GM21737 (cell line): ENCODE measurements around the gene CAMKMT.

Experiments used
- ATAC-seq: cut with Tn5 transposase; IDR thresholded peaks from one replicate; pipeline ENCODE4 v1.9.1; 2021; ENCODE audit warnings: mild to moderate bottlenecking, moderate library complexity; ENCODE audit not compliant: unreplicated experiment

The CAMKMT gene

DNA sequence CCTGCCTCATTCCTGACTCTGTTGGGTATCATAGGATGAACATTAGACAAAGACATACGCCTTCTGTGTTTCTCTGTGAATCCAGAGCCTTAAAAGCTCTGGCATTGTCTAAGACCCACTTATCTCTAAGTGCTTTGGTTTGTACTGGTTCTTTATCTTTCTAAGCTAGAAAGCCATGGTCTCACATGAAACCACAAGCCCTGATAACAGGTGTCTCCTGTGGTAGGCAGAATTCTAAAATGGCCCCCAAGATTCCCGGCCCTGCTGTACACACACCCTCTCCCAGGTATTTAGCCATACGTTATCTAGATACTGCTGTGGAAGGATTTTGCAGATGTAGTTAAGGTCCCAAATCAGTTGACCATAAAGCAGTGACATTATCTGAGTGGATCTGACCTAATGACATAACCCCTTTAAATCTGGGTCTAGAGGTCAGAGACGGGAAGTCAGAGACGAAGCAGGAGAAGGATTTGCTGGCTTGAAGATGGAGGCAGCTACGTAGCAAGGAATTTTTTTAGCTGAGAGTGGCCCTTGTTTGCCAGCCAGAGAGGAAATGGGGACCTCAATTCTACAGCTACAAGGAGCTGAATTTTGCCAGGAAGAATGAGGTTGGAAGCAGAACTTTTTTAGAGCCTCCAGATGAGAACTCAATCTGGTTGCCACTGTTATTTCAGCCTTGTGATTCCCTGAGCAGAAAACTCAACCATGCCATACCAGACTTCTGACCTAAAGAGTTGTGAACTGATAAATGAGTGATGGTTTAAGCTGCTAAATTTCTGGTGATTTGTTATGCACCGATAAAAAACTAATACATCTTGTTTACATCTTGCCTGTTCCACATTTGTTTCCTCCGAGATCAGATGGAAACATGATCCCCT, 186.7 kb downstream of the CAMKMT start:
- no peak for ATAC-seq

DNA sequence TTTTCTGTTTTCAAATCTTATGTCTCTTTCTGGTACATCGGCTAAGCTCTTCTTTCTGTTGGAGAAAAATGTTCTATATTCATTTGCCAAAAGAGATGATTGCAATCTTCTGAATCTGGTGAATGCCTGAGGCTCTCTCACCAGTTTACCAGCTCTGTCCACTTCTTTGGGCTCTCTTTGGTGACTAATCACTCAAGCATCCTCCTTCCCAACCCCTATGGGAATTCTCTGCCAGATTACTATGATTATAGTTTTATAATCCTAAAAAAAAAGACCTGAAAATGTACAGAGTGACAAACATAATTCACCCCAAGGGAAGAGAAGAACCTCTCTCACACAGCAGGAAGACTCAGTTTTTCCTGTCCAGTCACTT, 187.3 kb downstream of the CAMKMT start:
- no peak for ATAC-seq

DNA sequence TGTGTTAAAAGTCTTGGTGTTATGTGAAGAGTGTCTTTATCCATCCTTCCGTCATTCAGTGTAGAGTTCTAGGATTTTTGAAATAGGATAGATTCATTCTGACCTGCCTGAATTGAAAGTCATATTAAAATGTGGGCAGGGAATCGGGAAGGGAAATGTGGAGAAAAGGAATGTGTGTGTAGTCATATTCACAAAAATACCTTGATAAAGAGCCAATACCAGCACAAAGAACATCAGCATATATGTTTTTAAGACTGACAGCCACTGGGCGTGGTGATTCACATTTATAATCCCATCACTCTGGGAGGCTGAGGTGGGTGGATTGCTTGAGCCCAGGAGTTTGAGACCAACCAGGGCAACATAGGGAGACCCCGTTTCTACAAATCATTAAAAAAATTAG, 188.1 kb downstream of the CAMKMT start:
- ATAC-seq: no peak

DNA sequence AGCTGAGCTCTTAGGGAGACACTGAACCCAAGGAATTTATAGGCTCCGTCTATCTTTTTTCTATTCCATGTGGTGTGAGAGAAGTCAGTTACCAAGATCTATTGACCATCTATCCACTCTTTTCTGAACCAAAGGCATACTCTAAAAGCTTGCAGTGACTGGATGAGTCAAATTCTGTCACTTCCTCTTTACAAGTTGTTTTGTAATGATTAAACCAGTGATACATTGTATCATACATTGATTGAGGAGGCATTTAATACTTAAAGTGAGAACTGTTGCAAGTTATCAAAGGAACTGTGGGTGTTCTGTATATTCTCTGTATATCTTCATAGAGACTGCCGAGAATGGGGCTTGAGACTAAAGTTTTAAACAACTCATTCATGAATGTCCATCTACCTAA, 188.8 kb downstream of the CAMKMT start:
- ATAC-seq: no peak

DNA sequence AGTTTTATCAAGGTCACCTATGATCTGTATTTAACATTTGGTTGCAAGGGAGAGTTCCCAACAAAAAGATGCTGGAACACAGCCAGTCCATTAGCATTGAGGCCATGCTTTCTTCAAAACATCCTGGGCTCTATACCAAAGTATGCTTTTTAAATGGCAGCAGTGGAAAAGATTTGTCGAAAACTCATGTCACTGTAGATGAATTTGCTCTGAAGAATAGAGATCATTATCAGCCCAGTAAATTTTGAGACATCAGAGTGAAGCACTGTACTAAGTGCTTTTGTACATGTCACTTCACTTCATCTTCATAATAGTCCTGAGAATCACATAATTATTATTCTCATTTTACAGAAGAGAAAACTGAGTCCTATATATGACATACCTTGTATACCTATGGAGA, 189.8 kb downstream of the CAMKMT start:
- ATAC-seq: no peak

DNA sequence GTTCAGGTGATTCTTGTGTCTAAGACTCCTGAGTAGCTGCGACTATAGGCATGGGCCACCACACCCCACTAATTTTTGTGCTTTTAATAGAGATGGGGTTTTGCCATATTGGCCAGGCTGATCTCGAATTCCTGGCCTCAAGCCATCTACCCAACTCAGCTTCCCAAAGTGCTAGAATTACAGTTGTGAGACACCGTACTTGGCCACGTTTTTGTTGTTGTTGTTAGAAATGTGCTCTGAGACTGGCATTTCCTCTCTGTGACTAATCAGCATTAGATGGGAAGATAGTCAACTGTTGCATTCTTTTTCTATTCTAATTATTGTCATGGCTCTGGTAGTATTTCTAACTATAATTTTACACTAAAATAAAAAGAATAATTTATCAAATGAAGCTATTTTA, 191.7 kb downstream of the CAMKMT start:
- ATAC-seq: no peak

DNA sequence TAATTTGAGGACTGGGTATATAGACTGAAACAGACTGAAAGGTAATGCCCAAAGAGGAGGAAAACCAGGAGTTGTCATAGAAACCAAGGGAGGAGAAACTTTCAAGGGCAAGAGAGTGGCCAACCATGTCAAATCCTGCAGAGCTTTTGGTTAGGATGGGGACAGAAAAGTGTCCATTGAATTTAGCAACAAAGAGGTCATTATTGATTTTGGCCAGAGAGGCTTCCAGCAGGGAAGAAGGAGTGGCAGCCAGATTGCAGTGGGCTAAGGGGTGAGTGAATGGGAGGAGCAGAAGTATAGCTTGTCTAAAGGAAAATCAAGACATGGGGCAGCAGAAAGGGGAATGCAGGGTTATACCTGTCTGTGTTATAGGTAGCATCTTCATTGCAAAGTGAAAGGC, 194.0 kb downstream of the CAMKMT start:
- ATAC-seq: no peak

DNA sequence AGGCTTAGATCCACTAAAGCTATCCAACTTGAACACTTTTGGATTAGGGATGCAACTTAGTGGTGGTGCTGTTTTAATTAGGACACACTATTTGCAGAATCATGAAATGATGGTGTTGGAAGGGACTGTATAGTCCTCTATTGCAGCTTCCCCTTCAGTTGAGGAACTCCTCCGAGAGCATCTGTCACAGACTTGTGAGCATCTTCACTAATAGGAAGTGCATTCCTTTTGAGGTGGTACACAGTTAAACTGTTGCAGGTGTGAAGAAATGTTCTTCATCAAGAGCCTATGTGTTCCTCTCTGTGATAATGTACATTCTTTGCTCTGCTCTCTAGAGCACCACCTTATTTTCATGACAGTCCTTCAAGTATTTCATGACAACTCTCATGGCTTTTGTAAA, 197.4 kb downstream of the CAMKMT start:
- ATAC-seq: no peak

DNA sequence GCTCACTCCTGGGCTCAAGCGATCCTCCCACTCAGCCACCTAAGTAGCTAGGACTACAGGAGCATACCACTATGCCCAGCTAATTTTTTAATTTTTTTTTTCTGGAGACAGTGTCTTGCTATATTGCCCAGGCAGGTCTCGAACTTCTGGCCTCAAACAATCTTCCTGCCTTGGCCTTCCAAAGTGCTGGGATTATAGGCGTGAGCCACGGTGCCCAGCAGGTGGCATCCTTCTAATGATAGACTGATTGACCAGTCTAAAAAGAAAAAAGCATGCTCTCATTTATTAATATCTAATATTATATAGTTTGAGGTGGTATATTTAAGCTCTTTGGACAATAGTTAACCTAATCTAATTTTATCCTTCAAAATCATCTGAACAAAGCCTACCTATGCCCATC, 198.6 kb downstream of the CAMKMT start:
- ATAC-seq: no peak

DNA sequence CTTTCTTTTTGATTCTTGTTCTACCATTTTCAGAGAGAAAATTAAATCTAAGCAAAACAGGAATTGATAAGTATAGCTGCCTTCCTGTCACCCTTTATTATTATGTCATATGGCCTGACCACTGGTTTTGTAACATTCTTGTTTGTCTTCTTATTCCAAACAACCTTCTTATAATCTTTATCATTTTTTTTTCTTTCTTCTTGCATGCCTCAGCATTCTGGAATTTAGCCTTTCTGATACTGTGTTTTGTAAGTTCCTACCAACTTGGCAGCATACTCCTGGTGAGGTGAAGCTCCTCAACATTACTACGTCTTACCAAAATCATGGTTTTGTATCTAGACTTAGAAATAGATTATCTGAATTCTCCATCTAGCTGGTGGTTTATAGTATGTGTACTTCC, 199.2 kb downstream of the CAMKMT start:
- ATAC-seq: no peak

DNA sequence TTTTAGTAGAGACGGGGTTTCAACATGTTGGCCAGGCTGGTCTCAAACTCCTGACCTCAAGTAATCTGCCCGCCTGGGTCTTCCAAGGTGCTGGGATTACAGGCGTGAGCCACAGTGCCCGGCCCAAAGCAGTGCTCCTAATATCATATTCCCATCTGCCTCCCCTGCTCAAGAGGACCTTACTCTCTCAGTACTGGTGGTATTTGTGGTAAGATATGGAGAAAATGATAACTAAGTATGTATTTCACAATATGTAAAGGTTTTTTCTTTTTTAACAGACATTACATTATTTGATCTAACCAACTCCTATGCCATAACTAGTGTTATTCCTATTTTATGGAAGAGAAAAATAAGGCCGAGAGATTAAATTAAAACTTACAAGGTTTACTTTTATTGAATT, 201.0 kb downstream of the CAMKMT start:
- no peak for ATAC-seq

DNA sequence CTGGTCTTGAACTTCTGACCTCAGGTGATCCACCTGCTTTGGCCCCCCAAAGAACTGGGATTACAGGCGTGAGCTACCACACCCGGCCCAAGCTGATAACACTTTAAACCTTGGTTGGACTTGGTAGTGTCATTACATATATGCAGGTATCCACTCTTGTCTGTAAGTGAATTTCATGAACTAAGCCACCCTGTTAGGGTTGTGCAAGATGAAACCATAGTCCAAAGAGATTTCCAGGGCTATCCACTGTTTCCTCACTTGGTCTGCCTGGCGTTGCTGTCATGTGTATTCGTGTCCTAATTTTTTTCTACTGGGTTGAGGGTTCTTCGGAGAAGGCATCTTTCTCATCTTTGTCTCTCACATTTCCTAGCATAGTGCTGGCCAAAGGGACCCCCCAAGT, 203.0 kb downstream of the CAMKMT start:
- ATAC-seq: no peak

DNA sequence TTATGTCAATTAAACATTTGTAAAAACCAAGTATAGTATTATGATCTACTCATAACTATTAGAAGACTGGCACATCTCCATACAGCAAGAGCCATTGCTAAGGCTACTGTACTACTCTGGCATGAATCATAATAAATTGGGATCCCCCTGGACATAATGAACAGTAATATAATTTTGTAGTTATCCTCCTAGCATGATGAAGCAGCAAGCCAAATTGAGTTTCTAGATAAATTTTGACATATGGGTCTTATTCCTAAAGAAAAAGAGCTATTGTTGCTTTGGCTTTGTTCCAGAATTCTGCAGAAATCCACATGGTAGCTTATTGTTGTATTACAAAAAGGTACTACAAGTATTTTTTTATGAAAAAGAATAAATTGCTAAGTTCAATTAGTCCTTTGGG, 204.3 kb downstream of the CAMKMT start:
- no peak for ATAC-seq

DNA sequence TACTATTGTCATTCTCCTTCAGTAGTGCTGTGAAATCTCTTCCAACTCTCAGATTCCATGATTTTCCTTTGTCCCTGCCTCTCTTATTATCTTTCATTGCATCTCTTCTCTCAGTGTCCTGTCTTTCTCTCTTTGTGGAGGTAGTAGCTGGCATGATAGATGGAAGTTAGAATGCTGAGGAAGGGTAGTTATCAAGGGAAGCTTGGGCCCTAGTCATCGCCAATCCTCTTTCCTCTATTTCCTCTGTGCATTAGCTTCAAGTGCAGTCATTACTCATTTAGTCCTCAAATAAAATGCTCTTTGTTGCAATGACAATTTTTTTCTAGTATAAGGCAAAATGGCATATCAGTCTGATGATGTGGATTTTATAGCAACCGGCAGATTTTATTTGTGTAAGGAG, 207.7 kb downstream of the CAMKMT start:
- no peak for ATAC-seq

DNA sequence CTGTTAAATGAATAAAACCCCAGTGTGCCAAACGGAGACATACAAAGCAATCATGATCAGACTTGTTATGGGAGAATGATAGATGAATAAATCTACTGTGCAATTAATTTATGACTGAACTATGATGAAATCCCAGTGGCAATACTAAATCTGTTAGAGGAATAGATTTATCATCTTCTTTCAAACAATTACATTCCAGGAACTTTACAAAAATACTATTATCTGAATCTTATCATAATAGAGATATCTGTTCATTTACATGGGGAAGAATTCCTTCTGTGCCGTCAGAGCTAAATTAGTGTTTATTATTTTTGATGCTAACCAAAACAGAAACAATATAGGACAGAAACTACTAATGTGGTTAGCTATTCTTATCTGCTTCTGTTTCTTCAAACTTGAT, 208.5 kb downstream of the CAMKMT start:
- no peak for ATAC-seq

DNA sequence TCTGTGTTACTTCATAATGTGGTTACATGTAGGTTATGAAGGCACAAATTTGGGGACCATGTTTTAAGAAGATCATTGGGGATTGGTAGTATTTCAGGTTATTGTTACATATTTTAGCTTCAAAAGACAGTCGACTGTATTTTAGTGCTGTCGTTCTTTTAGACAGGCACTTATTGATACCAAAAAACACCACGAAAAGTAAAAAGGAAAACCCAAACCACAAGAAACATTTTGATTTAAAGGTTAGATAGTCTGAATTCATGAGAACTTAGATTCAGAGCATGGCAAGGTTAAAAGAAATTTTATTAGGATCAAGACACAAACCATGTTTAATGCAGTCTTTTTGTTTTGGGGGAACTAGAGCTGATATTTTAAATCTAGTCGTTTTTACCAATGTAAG, 209.0 kb downstream of the CAMKMT start:
- no peak for ATAC-seq

DNA sequence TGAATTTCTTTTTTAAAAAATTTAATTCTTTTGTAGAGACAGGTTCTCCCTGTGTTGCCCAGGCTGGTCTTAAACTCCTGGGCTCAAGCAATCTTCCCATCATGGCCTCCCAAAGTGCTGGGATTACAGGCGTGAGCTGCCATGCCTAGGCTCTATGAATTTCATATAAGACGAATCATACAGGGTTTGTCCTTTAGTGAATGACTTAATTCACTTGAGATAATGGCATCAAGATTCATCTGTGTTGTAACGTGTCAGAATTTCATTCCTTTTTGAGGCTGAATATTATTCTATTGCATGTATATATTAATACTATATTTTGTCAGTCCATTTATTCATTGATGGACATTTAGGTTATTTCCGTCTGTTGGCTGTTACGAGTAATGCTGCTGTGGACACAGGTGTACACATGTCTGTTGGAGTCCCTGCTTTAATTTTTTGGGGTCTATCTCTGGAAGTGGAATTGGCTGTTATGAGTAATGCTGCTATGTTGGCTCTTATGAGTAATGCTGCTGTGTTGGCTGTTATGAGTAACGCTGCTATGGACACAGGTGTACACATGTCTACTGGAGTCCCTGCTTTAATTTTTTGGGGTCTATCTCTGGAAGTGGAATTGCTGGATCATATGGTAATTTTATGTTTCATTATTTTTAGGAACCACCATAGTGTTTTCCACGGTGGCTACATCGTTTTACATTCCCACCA, 210.6 kb downstream of the CAMKMT start:
- ATAC-seq: no peak

DNA sequence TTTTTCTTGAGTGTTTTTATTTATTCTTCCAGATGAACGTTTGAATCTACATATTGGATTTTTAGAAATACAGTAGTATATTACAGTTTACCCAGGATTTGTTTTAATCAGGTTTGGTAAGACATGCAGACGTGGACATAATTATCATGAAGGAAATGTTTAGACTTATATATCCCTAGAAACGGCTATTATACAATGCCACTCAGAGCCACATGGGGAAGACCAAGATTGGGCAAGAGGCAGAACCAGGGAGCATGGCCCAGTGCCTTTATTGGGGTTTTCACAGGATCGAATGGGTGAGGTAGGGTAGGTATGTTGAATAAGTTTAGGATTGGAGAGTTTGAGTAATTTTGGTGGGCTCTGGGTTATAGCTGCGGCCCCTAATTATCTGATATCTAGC, 212.2 kb downstream of the CAMKMT start:
- ATAC-seq: no peak

DNA sequence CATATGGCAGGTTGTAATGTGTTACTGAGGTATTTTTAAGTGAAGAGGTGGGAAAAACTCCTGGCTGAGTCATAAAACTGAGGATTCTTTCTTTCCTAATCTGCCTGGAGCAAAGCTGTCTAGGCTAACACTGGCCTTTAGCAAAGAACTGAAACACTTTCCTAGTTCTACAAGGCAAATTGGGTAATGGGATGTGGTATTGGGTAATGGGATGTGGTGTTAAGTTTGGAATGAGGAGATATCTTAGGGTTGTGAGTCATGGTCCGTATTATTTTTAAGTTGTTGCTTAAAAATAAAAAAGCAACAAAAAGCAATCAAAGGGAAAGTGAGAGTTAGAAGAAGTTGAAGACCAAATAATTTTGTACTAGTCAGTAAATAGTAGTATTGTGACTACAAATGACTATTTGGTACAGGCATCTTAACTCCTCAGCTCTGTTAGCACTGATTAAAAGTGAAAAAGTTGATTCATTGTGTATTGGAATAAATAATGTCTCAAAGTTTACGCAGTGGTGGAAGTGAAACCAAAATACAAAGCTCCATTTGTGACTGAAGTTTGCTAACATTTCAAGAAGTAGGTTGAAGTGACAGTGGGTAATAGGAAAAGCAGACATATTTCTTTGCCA, 216.8 kb downstream of the CAMKMT start:
- no peak for ATAC-seq

DNA sequence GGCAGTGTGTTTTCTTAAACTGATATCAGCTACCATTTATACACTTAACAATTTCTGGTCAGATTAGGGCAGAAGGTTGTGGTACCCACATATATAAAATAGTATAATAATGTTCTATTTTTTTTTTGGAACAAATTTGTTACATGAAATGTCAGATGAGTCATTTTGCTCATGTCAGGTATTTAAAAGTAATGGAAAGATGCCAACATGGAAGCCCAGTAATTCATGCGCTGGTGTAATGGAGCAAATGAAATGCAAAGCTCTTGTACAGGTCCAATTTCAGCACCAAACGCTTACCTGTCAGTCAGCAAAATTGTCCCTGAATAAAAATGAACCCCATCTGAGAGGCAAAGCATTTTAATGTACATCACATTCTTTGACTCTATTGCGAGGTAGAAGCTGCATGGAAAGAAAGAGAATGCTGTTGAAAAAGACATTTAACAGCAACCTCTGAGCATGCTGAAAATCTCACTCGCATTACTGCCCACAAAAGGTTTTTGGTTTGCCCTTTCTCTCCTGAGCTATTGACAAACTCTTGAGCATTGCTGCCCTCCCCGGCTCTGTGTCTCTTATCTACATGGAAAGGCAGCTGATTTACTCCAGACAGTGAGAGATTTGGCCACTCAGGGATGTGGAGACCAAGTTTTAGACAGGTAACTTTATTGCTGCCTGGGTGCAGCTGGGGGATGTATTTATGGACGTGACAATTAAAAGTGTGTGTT, 217.5 kb downstream of the CAMKMT start:
- no peak for ATAC-seq

DNA sequence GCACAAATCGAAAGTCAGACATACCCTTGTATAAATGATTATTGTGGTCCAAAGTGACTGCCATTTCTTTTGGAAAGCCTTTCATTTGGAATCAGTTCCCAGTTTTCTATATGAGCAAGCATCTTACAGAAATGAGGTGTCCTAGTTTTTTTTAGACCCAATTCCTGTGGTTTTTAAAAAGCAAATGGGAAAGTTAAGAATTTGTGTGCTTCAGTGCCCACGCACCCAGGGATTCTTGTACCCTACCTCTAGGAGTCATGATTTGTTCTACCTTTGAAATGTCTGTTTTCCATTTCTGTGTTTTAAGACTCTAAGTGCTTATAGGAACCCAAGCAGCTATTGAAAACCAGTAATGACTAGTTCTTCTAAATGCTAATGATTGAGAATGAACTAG, 218.1 kb downstream of the CAMKMT start:
- no peak for ATAC-seq
